Measurements from ENCODE around the gene POLR1C.

GRCh38 chr6:43491750-43492661, 24.9 kb upstream of the POLR1C start:
- TF ChIP-seq CTCF (tag by site-specific recombination; IDR thresholded peaks at IDR 0.05) = no peak
- no peak for TF ChIP-seq SETDB1 (IDR thresholded peaks at IDR 0.05; ENCODE audit: insufficient read length, low read length)
- no peak for TF ChIP-seq KLF16 (tag by site-specific recombination; IDR thresholded peaks at IDR 0.05)
- peak; percentile 36; the same call in 1 of the 2 replicates for TF ChIP-seq ZFHX2 (tag by site-specific recombination; conservative IDR thresholded peaks at IDR 0.05)
- no peak for TF ChIP-seq ATF2 (tag by site-specific recombination; IDR thresholded peaks at IDR 0.05; ENCODE audit: low read depth)
- no peak for TF ChIP-seq ZBTB48 (tag by site-specific recombination; IDR thresholded peaks at IDR 0.05)
- TF ChIP-seq ZNF837 (tag by site-specific recombination; IDR thresholded peaks at IDR 0.05) = no peak
